ENCODE results near the gene TTPAL. TPM values are rescaled to one million over a fixed set of nuclear protein-coding genes. Genes with fewer than 3 reads are reported as not detected.

The TTPAL gene
- total and polyA plus RNA-seq, 10 of the 15 experiments (the other 5 are each of a cell fraction or from before 2014, with no cell fraction given) = 4.0 to 24.0 (median 9.3) TPM

- TF ChIP-seq IRF5 (IDR thresholded peaks at IDR 0.05; ENCODE audit: borderline replicate concordance) (no peak), LARP7 (IDR thresholded peaks at IDR 0.05) (no peak)
Observed at GRCh38 chr20:44467289-44467883, 8.3 kb upstream of the TTPAL start (continued).

GRCh38 chr20:44468044-44468782, 7.5 kb upstream of the TTPAL start:
- no peak overlapping the region for H3K27ac ChIP-seq (ENCODE audit: control insufficient read depth, insufficient read depth)
- CTCF ChIA-PET = interaction anchor here (1.0 to 1.8 kb wide), 2 partner anchors 53 to 249 kb away, joined by 3 to 4 read pairs; no protein-coding TSS in a partner anchor
- H3K4me3 ChIP-seq = no peak overlapping the region
- intact Hi-C loops (cut with micrococcal nuclease; ENCODE audit: unreplicated experiment) (no loop called here), in situ Hi-C loops (cut with MboI) (no loop called here)
- WGBS (ENCODE audit: insufficient coverage, insufficient replicate concordance, low lambda C conversion rate, missing lambda C conversion rate) = 57% methylated on average over 8 of the region's 8 CpGs
- ATAC-seq (no peak), DNase-seq (ENCODE audit: low read depth, low spot score) (no peak), FAIRE-seq (no peak)
- no peaks in the 10 kb centered on the region for H3K79me2 ChIP-seq (ENCODE audit: control insufficient read depth, insufficient read depth, low read length)
- H4K20me1 ChIP-seq (ENCODE audit: control insufficient read depth, insufficient read depth) = no peaks in the 10 kb centered on the region
- H3K27me3 ChIP-seq (replicated peaks in 1 of 2; ENCODE audit: control insufficient read depth in 2 of 2, insufficient read depth in 2 of 2, low read length in 1 of 2) = no peaks in the 10 kb centered on the region; a peak in 1 of 4 replicates
- H3K9ac ChIP-seq (ENCODE audit: control insufficient read depth, insufficient read depth, low read length) = no peak overlapping the region
- SMC1A ChIA-PET (ENCODE audit: uncharacterized antibody, unreplicated experiment) = interaction anchor here (1.5 kb wide), 1 partner anchor 110 kb away, joined by 4 read pairs; no protein-coding TSS in a partner anchor
- H3K9me3 ChIP-seq (replicated peaks; ENCODE audit: control insufficient read depth, insufficient read depth, low read length) = no peaks in the 10 kb centered on the region
- BruUV-seq (replicated peaks) = no TSS peak
- no peak overlapping the region for H2AFZ ChIP-seq (ENCODE audit: control insufficient read depth, low read depth, low read length)
- no peaks in the 10 kb centered on the region for H3K36me3 ChIP-seq (ENCODE audit: control insufficient read depth in 2 of 2, insufficient read depth in 2 of 2, low read length in 1 of 2)
- H3K4me2 ChIP-seq (ENCODE audit: control insufficient read depth, insufficient read depth) = no peak overlapping the region
- TF ChIP-seq BCL3 (IDR thresholded peaks at IDR 0.05; ENCODE audit: borderline replicate concordance, insufficient read depth, low read depth, low read length, poor library complexity, severe bottlenecking) (peak; percentile 39), CBX5 (IDR thresholded peaks at IDR 0.05; ENCODE audit: low read depth) (no peak), ATF2 (IDR thresholded peaks at IDR 0.05; ENCODE audit: low read length) (no peak)
- POLR2A ChIA-PET = no interaction called here
- H3K4me1 ChIP-seq (ENCODE audit: control insufficient read depth, insufficient read depth, low read length) = no peaks in the 10 kb centered on the region
- RAD21 ChIA-PET (ENCODE audit: unreplicated experiment) = interaction anchor here (1.0 to 2.1 kb wide), 2 partner anchors 33 to 216 kb away, joined by 3 to 4 read pairs; no protein-coding TSS in a partner anchor

Measured in GM12878 (cell line).